Peyer's patch (tissue), 4 donors: Measurements from ENCODE around the gene STRN4.

Experiments used
- CTCF ChIP-seq, 6 experiments: fragments of 450-650 bp in 4 of 6; fragments of 200-600 bp in 2 of 6; sonication (generic) in 1 of 6; IDR thresholded peaks; one replicate each; pipeline ENCODE4 v1.5.1; 2017 to 2019; ENCODE audit warnings: antibody characterized with exemption in 6 of 6, mild to moderate bottlenecking in 3 of 6, moderate library complexity in 1 of 6
- POLR2A ChIP-seq, 2 donors: fragments of 450-650 bp; IDR thresholded peaks; one replicate each; pipeline ENCODE4 v1.5.1; 2017; ENCODE audit warnings: antibody characterized with exemption in 2 of 2, mild to moderate bottlenecking in 2 of 2, moderate library complexity in 2 of 2

GRCh38 chr19:46726971-46727501 is 19.2 kb downstream of the STRN4 start:
- TF ChIP-seq CTCF (IDR thresholded peaks at IDR 0.05) (no peak), POLR2A (IDR thresholded peaks at IDR 0.05) (no peak)
